Gastroesophageal sphincter (tissue), 3 donors: ENCODE measurements around the gene LILRA2.

Experiments used
- CTCF ChIP-seq, 4 experiments: fragments of 200-600 bp in 2 of 4; fragments of 450-650 bp in 2 of 4; sonication (generic) in 1 of 4; IDR thresholded peaks; one replicate each; pipeline ENCODE4 v1.5.1; 2017 to 2019; ENCODE audit warnings: antibody characterized with exemption in 4 of 4, mild to moderate bottlenecking in 2 of 4, moderate library complexity in 2 of 4
- POLR2AphosphoS5 ChIP-seq: sonication (generic); formaldehyde crosslinking; IDR thresholded peaks from one replicate; pipeline ENCODE4 v1.6.1; 2017; ENCODE audit warnings: antibody characterized with exemption

- no peak for TF ChIP-seq CTCF (IDR thresholded peaks at IDR 0.05)
- no peak for TF ChIP-seq POLR2AphosphoS5
Measured at GRCh38 chr19:54573330-54573872, at the start of gene LILRA2.
